Activated CD8-positive, alpha-beta T cell treated with anti-CD3 and anti-CD28 coated beads for 36 hours (primary cell): ENCODE measurements around the gene KLHL29. TPM values are rescaled to one million over a fixed set of nuclear protein-coding genes. Genes with fewer than 3 reads are reported as not detected.

Source experiments
- ATAC-seq: fragments of 200-7000 bp; cut with Tn5 transposase; one replicate; pipeline ENCODE4 v1.10.0; 2021; ENCODE audit warnings: mild to moderate bottlenecking, moderate library complexity
- CTCF ChIA-PET: fragments of 350-600 bp; sonication (Branson Sonifier 250); formaldehyde crosslinking; loops from one replicate; lab custom pipeline; 2021; ENCODE audit warnings: antibody characterized with exemption; lab: Charles Lee
- POLR2A ChIA-PET: fragments of 350-600 bp; sonication (Branson Sonifier 250); formaldehyde crosslinking; loops from one replicate; lab custom pipeline; 2021; ENCODE audit warnings: antibody characterized with exemption; lab: Charles Lee
- DNase-seq: peaks from one replicate; pipeline ENCODE4 v3.0.0-alpha.2; 2020
- H3K27ac Mint-ChIP-seq: one replicate; pipeline ENCODE4 v1.8.0; 2021; ENCODE audit warnings: mild to moderate bottlenecking, mixed read lengths
- H3K27me3 Mint-ChIP-seq: one replicate; pipeline ENCODE4 v1.8.0; 2021; ENCODE audit warnings: mixed read lengths
- H3K36me3 Mint-ChIP-seq: one replicate; pipeline ENCODE4 v1.8.0; 2021; ENCODE audit warnings: low read depth, mixed read lengths
- H3K4me1 Mint-ChIP-seq: one replicate; pipeline ENCODE4 v1.8.0; 2021; ENCODE audit warnings: low read depth, mixed read lengths
- H3K4me3 Mint-ChIP-seq: one replicate; pipeline ENCODE4 v1.8.0; 2021; ENCODE audit warnings: mild to moderate bottlenecking, moderate library complexity, mixed read lengths
- H3K9me3 Mint-ChIP-seq: one replicate; pipeline ENCODE4 v1.8.0; 2021; ENCODE audit warnings: mixed read lengths
- intact Hi-C: fragments of 100-400 bp; cut with micrococcal nuclease; formaldehyde crosslinking; loops from one replicate; pipeline ENCODE4 v1.10.0; 2022
- total RNA-seq, 2 experiments: library from RNA; stranded (reverse); gene quantifications; one replicate each; pipeline ENCODE4 v1.2.3, GENCODE V29; 2021
- TF ChIP-seq, protein P1 (sequence below): fragments of 200-600 bp; IDR thresholded peaks from one replicate; pipeline ENCODE4 v1.8.0; 2022; ENCODE audit warnings: antibody characterized with exemption, mild to moderate bottlenecking

The KLHL29 gene
- total RNA-seq, 2 experiments from 2014 or later, result 1.0 to 1.2 TPM

DNA sequence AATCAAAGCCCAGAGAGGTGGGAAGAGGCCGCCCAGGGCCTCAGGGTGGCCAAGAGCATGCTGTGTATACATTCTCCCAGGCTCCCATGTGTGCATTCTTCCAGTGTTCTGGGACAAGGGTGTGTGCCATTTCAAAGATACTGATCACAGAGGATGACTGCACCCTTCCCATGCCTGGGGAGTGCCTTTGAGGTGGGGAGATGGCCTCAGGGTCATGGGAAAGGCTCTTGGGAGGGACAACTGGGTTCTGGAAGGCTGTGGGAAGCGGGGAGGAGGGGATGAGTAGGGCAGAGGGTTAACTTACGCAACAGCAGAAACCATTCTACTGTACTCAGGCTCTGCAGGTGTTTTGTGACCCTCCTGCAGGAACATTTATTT is 40.9 kb downstream of the KLHL29 start:
- Mint-ChIP-seq H3K27ac (no peak overlapping the region), H3K4me1 (no peaks in the 10 kb centered on the region), H3K36me3 (no peaks in the 10 kb centered on the region), H3K9me3 (no peaks in the 10 kb centered on the region), H3K27me3 (no peaks in the 10 kb centered on the region), H3K4me3 (no peak overlapping the region)
- DNase-seq (no peak), ATAC-seq (no peak)
- TF ChIP-seq, protein P1, sequence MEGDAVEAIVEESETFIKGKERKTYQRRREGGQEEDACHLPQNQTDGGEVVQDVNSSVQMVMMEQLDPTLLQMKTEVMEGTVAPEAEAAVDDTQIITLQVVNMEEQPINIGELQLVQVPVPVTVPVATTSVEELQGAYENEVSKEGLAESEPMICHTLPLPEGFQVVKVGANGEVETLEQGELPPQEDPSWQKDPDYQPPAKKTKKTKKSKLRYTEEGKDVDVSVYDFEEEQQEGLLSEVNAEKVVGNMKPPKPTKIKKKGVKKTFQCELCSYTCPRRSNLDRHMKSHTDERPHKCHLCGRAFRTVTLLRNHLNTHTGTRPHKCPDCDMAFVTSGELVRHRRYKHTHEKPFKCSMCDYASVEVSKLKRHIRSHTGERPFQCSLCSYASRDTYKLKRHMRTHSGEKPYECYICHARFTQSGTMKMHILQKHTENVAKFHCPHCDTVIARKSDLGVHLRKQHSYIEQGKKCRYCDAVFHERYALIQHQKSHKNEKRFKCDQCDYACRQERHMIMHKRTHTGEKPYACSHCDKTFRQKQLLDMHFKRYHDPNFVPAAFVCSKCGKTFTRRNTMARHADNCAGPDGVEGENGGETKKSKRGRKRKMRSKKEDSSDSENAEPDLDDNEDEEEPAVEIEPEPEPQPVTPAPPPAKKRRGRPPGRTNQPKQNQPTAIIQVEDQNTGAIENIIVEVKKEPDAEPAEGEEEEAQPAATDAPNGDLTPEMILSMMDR, result no peak
- POLR2A ChIA-PET, result no interaction called here
- intact Hi-C loops, result no loop called here
- CTCF ChIA-PET, result no interaction called here

DNA sequence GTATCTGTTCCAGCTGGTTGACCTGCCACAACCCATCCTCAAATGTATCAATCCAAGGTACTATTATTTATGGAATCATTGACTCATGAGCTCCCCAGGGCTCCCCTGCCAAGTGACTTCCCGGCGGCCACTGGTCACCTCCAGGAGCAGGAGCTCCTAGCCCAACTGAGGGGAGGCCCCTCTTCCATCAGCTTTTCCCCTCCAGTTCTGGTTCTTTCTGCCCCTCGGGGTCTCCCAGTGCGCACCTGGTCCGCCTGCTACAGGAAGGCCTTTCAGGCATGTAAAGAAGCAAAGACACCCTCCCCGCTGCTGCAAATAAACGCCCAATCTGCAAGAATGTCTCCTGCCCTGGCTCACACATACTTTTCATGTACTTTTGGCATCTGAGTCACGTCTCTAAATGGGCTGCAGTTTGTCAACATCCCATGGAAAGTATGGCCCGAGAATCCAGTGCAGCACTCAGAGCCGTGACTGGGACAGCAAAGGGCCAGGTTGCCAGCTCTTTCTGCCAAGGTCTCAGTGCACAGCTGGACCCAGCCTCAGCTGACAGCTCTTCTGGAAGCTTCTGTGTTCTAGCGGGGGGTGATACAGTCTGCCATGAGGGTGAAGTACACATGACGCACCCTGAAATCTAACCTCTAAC is 41.4 kb downstream of the KLHL29 start:
- no peaks in the 10 kb centered on the region for H3K36me3 Mint-ChIP-seq
- no peaks in the 10 kb centered on the region for H3K4me1 Mint-ChIP-seq
- no peaks in the 10 kb centered on the region for H3K27me3 Mint-ChIP-seq
- H3K4me3 Mint-ChIP-seq, result no peak overlapping the region
- H3K27ac Mint-ChIP-seq, result no peak overlapping the region
- TF ChIP-seq, protein P1, result no peak
- ATAC-seq (no peak), DNase-seq (no peak)
- ChIA-PET POLR2A (no interaction called here), CTCF (no interaction called here)
- intact Hi-C loops, result no loop called here
- no peaks in the 10 kb centered on the region for H3K9me3 Mint-ChIP-seq

DNA sequence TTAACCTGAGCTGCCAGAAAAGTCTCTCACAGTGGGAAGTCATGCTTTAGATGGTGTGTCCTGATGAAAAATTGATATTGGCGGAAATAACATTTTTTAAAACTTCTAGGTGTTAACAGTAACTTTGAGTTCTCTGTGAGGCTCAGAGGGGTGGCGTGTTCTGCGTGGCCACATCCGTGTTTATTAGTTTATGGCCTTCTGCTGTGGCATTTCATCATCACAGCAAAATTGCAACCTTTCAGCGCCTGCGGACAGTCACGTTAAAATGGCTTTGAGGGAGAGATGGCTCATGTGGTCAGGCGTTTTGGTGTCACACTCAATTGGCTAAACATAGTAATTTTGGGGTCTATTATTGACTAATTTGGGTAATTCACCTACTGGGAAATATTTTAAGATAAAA is 42.4 kb downstream of the KLHL29 start:
- TF ChIP-seq, protein P1, result no peak
- Mint-ChIP-seq H3K36me3 (no peaks in the 10 kb centered on the region), H3K4me3 (no peak overlapping the region), H3K4me1 (no peaks in the 10 kb centered on the region), H3K27ac (no peak overlapping the region), H3K9me3 (no peaks in the 10 kb centered on the region), H3K27me3 (peaks cover 2% of the 10 kb centered on the region)
- POLR2A ChIA-PET, result no interaction called here
- ATAC-seq (no peak), DNase-seq (no peak)
- CTCF ChIA-PET, result no interaction called here
- intact Hi-C loops, result no loop called here

DNA sequence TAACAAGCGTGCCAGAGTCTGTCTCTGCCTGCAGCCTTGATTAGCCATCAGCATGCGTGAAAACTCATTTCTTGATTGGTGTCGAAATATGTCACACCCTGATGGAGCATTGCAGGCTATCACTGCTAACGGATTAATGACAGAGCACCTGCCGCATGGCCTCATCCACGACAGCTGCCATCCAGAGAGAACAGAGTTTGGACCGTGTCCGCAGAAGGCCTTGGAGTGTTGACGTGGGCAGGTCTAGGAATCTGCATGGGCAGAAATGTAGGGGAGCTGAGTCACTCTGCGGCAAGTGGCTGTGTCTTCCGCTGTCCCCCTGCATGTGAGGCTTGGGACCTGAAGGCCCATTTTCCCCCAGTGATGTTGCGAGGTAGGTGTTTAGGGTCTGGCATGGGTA is 43.0 kb downstream of the KLHL29 start:
- H3K36me3 Mint-ChIP-seq, result no peaks in the 10 kb centered on the region
- no peak for ATAC-seq
- H3K27ac Mint-ChIP-seq, result no peak overlapping the region

DNA sequence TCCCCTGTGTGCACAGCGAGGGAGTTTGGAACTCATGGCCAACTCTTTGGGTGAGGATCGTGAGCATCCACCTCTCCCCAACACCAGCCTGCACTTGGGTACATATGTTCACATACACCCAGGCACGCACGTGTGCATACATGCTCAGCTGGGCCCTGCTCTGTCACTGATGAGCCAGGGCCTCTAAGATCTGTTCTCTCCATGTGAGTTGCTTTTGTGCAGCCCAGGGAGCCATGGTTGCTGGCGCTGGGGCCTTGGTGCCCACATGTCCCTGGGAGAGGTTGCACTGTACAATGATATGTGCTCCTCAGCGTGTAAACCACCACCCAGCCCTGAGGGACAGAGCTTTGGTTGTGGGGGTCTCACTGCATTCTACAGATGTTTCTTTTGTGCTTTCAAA is 44.1 kb downstream of the KLHL29 start:
- H3K36me3 Mint-ChIP-seq, result no peaks in the 10 kb centered on the region

More for the DNA sequence above, 43.0 kb downstream of the KLHL29 start:
- no peaks in the 10 kb centered on the region for H3K9me3 Mint-ChIP-seq
- TF ChIP-seq, protein P1, result no peak
- no peaks in the 10 kb centered on the region for H3K4me1 Mint-ChIP-seq
- intact Hi-C loops, result no loop called here
- ChIA-PET CTCF (no interaction called here), POLR2A (no interaction called here)
- no peak for DNase-seq
- H3K27me3 Mint-ChIP-seq, result peaks cover 2% of the 10 kb centered on the region
- no peak overlapping the region for H3K4me3 Mint-ChIP-seq

More for the DNA sequence above, 44.1 kb downstream of the KLHL29 start:
- Mint-ChIP-seq H3K4me3 (no peak overlapping the region), H3K4me1 (no peaks in the 10 kb centered on the region), H3K9me3 (no peaks in the 10 kb centered on the region), H3K27ac (no peak overlapping the region), H3K27me3 (peaks cover 4% of the 10 kb centered on the region)
- no peak for DNase-seq
- ChIA-PET POLR2A (no interaction called here), CTCF (no interaction called here)
- intact Hi-C loops, result no loop called here
- TF ChIP-seq, protein P1, result no peak
- ATAC-seq, result no peak
